Measurements from ENCODE around the gene SLC6A19. TPM values are rescaled to one million over a fixed set of nuclear protein-coding genes. Genes with fewer than 3 reads are reported as not detected.

Gene SLC6A19
- total and polyA plus RNA-seq, 11 donors = not detected

DNA sequence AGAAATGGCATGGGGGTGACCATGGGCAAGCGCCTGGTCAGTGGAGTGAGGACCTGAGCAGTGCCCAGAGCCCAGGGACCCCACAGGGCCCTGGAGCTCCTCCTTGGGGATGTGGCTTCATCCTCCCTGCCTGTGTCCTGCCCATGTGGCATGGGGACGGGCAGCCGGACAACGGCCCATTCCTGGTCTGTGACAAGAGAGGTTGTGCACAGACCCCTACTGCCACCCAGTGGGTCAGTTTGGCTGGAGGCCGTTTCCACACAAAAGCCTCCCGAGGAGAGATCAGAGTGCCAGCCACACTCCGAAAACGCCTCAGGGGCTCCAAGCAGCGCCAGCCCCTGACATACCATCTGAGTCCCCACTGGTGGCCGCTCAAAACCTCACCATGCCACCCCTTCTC lies 43.6 kb downstream of the SLC6A19 start:
- H3K27me3 ChIP-seq = peaks cover 10 to 68% (median 32%) of the 10 kb centered on the region in 9 donors
- no peaks in the 10 kb centered on the region for H3K9me3 ChIP-seq
- DNase-seq (no peak), ATAC-seq (no peak)
- H3K27ac ChIP-seq = no peak overlapping the region
- peaks cover 0 to 10% (median 0%) of the 10 kb centered on the region in 12 donors for H3K4me1 ChIP-seq
- no peak for TF ChIP-seq POLR2A (IDR thresholded peaks at IDR 0.05)
- TF ChIP-seq, protein P1, sequence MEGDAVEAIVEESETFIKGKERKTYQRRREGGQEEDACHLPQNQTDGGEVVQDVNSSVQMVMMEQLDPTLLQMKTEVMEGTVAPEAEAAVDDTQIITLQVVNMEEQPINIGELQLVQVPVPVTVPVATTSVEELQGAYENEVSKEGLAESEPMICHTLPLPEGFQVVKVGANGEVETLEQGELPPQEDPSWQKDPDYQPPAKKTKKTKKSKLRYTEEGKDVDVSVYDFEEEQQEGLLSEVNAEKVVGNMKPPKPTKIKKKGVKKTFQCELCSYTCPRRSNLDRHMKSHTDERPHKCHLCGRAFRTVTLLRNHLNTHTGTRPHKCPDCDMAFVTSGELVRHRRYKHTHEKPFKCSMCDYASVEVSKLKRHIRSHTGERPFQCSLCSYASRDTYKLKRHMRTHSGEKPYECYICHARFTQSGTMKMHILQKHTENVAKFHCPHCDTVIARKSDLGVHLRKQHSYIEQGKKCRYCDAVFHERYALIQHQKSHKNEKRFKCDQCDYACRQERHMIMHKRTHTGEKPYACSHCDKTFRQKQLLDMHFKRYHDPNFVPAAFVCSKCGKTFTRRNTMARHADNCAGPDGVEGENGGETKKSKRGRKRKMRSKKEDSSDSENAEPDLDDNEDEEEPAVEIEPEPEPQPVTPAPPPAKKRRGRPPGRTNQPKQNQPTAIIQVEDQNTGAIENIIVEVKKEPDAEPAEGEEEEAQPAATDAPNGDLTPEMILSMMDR (IDR thresholded peaks at IDR 0.05) = no peak
- no peak overlapping the region for H3K4me3 ChIP-seq
- 51 to 81% (median 61%) methylated on average over 4 to 10 of the region's 10 CpGs for WGBS, 4 donors
- H3K36me3 ChIP-seq = no peaks in the 10 kb centered on the region
- intact Hi-C loops (cut with DNase I) = no loop called here

DNA sequence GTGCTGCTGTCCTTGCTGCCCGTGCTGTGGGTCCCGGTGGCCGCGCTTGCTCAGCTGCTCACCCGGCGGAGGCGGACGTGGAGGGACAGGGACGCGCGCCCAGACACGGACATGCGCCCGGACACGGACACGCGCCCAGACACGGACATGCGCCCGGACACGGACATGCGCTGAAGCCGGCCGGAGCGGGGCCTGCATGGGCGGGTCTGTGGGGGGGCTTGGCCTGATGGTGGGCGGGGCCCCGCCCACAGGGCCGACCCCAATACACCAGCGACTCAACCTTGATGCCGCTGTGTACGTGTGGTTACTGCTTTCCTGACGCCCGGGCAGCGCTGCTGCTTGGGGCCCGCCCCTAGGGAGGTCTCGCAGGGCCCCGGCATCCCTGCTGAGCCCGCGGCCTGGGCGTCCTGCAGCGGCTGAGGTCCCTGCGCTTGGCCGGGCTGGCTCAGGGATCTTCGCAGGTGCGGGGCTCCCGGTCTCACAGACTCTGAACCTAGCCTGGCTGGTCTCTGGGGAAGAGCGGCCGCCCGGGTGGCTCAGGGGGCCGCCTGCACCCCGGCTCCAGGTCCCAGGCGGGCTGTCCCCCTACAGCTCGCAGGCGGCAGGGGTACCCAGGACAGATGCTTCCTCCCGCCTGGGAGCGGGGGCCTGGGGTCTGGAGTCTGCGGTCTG lies 44.6 kb downstream of the SLC6A19 start:
- no peak overlapping the region for H3K27ac ChIP-seq
- H3K4me3 ChIP-seq = no peak overlapping the region
- intact Hi-C loops (cut with DNase I) = no loop called here
- 36 to 60% (median 46%) methylated on average over 15 to 58 of the region's 58 CpGs for WGBS, 4 donors
- H3K27me3 ChIP-seq = peaks cover 10 to 72% (median 32%) of the 10 kb centered on the region in 9 donors
- no peak for TF ChIP-seq POLR2A (IDR thresholded peaks at IDR 0.05)
- TF ChIP-seq, protein P1 (IDR thresholded peaks at IDR 0.05) = no peak
- peaks cover 0 to 10% (median 0%) of the 10 kb centered on the region in 12 donors for H3K4me1 ChIP-seq
- H3K36me3 ChIP-seq = no peaks in the 10 kb centered on the region
- DNase-seq (no peak), ATAC-seq (no peak)
- no peaks in the 10 kb centered on the region for H3K9me3 ChIP-seq

- TF ChIP-seq, protein P1 (IDR thresholded peaks at IDR 0.05) = no peak
- no peak for TF ChIP-seq POLR2A (IDR thresholded peaks at IDR 0.05)
- H3K4me1 ChIP-seq = peaks cover 0 to 10% (median 0%) of the 10 kb centered on the region in 12 donors
- H3K27me3 ChIP-seq = peaks cover 8 to 76% (median 32%) of the 10 kb centered on the region in 9 donors
- DNase-seq = peak in 3 of 5 donors; percentile 27 to 47 (median 46)
- H3K36me3 ChIP-seq = no peaks in the 10 kb centered on the region
- no peaks in the 10 kb centered on the region for H3K9me3 ChIP-seq
- no peak overlapping the region for H3K27ac ChIP-seq
- 12 to 23% (median 21%) methylated on average over 34 to 43 of the region's 43 CpGs for WGBS, 4 donors
- intact Hi-C loops (cut with DNase I) = no loop called here
- peak in 1 of 4 donors; percentile 51 for ATAC-seq
- H3K4me3 ChIP-seq = no peak overlapping the region
These were observed 45.5 kb downstream of the SLC6A19 start for GRCh38 chr5:1246711-1247431.

GRCh38 chr5:1247811-1248210 lies 46.4 kb downstream of the SLC6A19 start:
- DNase-seq (no peak), ATAC-seq (no peak)
- Histone ChIP-seq H3K36me3 (no peaks in the 10 kb centered on the region), H3K4me3 (no peak overlapping the region), H3K27me3 (peaks cover 8 to 80% (median 32%) of the 10 kb centered on the region in 9 donors), H3K27ac (no peak overlapping the region), H3K4me1 (peaks cover 0 to 10% (median 0%) of the 10 kb centered on the region in 12 donors), H3K9me3 (no peaks in the 10 kb centered on the region)
- intact Hi-C loops (cut with DNase I) = no loop called here
- WGBS, 4 donors = 56 to 74% (median 69%) methylated on average over 6 of the region's 6 CpGs
- TF ChIP-seq, protein P1 (IDR thresholded peaks at IDR 0.05) = no peak
- TF ChIP-seq POLR2A (IDR thresholded peaks at IDR 0.05) = no peak

All from heart left ventricle (tissue), 16 donors.